SW 1271 (cell line): ENCODE results near the gene ZNF385A.

ENCODE experiments used
- DNase-seq, 2 experiments: peaks; one replicate each; lab custom pipeline; 2025; lab: John Stamatoyannopoulos, UW

Gene ZNF385A

GRCh38 chr12:54392485-54393206 lies 8.1 kb upstream of the ZNF385A start:
- DNase-seq, result no peak

DNA sequence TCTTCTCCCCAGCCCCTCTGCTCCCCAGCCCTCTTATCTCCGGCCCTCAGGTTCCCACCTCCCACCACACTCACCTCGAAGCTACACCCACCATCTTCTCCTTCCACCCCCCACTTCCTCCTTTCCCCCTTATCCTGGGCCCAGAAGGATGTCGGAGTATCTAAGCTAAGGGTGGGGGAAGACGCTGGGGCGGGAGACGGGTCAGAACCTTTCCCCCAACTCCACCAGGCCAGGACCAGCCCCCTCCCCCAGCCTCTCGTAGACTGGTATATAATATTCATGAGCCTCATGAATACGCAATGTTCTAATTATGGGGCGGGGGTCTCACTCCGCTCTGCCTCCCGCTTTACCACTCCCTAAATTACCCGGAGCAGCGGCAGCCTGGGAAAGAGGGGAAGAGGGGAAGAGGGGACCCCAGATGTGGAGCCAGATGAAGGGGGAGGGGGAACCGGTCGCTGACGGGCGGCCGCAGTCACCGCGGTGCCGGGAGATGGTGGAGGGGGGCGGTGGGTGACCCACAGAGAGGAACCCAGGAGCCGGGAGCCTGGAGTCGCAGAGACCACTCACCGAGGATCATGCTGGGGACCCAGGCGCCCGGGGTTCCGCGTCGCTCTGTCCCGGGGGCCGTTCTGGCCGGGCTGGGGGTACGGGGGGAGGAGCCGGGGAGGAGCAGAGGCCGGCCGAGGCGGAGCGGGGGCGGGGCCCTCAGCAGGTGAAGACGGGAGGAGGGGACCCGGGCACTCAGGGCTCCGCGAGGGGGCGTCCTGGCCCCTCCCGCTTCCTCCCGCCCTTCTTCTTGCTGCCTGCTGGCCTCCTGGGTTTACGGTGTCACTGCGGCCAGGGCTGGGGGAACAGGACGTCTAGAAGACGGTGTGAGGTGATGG lies 6.4 kb upstream of the ZNF385A start:
- DNase-seq, result no peak

DNA sequence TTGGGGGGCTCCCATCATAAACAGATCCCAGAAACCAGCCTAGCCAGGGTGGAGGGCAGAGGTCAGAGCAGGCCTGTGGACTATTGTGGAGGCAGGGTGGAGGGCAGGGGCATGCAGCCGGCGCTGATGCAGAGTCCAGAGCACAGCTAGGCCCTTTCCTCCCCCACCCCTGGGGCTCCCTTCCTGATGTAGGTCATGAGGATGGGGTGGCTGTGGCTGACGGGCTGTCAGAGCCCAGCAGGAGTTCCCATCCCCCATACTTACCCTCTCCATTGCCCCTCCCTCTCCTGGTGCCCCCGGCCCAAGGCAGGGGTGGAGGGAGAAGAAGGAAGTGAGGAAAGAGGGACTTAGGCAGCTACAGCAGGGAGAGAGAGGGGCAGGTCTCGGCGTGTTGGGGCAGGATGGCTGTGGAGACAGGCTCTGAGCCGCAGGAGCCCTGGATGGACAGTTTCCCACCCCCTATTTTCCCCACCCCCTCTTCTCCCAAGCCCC lies 5.7 kb upstream of the ZNF385A start:
- DNase-seq, result no peak

- DNase-seq, result no peak
These were observed 5.2 kb upstream of the ZNF385A start for GRCh38 chr12:54389607-54390175.

- DNase-seq, result no peak
These were observed 4.6 kb upstream of the ZNF385A start for GRCh38 chr12:54389134-54389508.

DNA sequence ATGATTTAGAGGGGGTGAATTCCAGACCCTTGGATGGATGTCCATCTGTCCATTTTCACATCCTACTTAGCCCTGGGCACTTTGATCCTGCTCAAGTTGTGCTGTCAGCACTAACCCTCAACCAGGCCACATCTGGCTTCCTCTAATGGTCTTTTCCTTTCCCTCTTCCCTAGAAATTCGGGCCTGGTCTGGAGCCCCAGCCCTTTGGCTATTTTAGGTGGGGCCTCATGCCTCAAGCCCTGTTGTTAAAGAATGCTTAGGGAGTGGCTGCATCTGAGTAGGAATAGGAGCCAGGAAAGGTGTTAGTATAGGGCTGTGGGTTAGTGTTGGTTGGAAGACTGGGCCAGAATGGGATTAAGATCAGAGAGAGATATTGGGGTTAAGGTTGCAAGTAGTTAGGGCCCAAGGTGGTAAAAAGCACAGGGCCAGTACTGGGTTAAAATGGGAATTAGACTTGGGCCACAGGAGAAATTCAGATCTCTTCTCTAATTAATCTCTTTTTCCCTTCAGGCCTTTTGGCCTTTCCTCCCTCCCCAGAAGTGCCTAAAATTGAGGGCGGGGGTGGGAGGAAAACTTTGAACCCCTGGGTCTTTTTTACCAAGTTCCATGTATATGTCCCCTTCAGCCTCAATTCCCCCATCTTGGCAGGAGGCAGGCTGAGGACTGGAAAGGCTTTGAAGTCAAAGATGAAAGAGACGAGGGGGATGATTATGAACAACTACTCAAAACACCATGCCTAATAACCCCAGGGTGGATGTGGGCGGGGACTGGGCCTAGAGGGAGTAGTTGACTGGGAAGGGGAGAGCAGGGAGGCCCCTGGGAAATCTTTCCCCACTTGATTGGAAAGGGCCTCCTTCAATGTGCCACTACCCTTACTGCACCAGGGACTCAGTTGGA lies 4.0 kb upstream of the ZNF385A start:
- DNase-seq, result no peak

GRCh38 chr12:54387114-54387467 lies 2.6 kb upstream of the ZNF385A start:
- no peak for DNase-seq

- no peak for DNase-seq
These were observed 2.0 kb upstream of the ZNF385A start for GRCh38 chr12:54386403-54387113.

GRCh38 chr12:54385251-54385914 lies 850 bp upstream of the ZNF385A start:
- DNase-seq, result no peak

GRCh38 chr12:54383041-54383609 lies 1.4 kb downstream of the ZNF385A start:
- DNase-seq, result no peak

DNA sequence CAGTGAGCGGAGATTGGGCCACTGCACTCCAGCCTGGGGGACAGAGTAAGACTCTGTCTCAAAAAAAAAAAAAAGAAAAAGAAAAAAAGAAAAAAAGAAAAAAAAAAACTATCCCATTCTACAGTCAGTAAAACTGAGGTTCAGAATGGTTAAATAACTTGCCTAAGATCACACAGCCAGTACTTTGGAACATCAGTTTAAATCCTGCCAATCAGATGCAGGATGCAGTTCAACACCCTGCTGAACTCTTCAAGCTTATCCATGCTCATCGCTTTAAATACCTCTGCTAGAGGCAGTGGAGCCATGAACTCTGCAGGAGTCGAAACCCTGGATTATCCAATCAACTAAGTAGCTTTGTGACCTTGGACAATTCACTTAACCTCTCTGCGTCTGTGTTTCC lies 3.4 kb downstream of the ZNF385A start:
- no peak for DNase-seq

DNA sequence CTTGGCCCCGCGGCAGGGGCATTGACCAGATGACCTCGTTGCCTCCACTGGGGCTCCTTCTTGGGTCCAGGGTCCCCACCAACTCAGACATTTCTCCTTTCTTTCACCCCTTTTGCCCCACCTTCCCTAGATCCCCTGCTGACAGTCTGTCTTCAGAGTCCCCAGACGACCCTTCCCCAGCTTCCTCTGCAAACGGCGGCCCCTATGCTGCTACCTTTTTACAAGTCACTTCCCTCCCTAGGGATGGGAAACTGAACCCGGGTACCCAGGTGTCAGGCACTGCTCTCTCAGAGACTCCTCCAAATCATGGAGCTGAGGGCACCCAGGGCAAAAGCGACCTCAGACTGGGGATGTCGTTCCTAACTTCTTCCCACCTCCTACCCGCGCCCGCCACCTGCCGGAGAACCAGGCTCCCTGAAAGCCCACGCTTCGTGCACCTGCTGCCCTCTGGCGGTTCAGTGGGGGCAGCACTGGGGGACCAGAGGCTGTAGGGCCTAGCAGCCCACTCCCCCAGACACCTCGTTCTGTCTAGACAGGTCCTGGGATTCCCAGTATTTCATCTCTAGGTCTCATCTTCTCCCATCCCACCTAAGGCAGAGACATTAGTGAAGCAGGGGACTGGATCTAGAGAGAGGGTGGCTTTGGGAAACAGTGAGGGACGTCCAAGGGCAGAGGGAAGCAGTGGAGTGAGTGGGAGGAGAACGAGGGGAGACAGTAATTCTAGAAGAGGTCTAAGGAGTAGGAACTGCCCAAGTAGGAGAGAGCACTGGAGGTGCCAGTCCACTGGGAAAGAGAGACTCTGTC lies 4.9 kb downstream of the ZNF385A start:
- DNase-seq, result peak in 1 of 2 experiments; percentile 39

DNA sequence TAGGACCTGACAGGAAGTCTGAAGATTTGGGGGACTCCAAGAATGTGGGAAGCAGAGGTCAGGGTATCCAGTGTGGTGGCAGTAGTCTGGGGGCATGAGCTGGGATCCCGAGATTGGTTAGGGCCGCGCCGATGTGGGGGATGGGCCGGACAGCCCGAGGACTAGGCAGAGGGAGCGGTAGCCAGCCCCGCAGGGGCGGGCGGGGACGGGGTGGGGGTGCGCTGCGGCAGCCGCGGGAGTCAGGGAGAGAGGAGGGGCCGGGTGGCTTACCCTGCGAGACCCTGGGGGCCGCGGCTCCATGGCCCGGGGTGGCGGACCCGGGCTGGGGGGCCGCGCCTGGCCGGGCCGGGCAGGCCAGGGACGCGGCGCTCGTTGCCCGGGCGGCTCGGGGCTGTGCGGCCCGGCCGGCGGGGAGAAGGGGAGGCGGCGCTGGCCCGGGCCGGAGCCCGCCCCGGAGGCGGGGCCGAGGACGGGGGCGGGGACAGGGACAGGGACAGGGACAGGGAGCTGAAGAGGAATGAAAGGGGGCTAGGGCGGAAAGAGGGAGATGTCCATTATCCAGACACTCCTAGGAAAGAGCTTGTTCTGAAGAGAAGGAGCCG lies 5.6 kb downstream of the ZNF385A start:
- DNase-seq, result no peak

DNA sequence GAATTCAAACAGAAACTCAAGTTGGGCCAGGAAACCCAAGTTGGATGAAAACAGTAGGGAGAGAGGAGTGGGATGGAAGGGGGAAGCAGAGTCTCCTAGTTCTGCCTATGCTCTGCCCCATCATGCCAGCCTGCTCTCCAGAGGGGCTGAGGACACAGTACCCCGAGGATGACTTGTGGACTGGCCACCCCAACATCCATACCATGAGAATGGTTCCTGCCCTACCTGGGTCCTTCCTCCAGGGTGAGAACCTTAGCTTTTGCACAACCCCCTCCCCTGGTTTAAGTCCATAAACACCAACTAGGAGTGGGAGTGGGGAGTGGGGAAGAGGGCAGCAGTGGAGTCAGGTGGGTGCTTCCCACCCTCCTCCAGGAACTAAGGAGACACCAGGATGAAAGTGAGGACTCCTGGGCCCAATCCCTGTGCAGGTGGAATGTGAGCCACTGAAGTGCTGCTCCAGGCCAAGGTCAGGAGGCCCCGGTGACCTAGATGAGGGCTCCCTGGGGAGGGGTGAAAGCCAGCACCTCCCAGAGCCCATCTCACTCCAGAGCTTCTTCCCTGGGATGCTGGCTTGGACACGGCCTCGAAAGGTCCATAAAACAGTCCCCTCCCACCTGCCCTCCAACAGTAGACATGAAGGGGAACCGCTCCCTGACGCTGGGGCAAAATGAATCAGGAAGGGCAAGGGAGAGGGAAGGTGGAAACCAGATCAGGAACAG lies 6.6 kb downstream of the ZNF385A start:
- no peak for DNase-seq

DNA sequence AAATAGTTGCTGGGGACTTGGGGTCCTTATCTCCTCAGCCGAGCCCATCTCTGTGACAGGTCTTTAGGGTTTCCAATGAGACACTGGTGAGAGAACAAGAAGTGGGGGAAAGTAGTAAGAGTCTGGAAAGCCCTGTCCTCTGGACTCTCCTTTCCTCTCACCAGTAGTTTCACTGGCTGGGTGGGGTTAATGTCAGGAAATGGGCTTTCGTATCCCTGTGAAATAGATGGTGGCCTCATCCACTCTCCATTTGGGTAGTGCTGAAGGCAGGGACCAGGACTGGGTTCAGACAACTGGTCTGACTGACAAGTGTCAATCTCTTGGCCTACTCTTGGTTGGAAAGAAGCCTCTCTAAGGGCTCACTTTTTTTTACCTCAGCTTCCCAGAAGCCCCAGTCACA lies 7.5 kb downstream of the ZNF385A start:
- no peak for DNase-seq

DNA sequence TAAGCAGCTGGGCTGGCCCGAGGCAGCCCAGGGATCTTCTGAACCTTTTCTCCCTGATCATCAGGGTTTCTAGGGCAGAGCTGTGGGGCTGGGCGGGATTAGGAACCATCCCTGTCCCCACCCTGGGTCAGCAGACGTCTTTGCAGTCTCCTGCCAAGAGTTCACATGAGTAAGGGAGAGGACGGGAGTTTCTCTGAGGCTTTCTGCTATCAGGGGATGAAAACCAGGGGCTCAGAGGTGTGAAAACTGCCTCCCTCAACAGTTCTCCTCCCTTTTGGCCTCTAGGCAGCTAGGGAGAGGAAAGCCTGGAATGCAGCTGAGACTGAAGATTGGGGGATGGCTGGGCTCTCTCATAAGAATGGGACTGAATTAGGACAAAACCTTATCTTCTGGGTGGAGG lies 7.9 kb downstream of the ZNF385A start:
- no peak for DNase-seq

DNA sequence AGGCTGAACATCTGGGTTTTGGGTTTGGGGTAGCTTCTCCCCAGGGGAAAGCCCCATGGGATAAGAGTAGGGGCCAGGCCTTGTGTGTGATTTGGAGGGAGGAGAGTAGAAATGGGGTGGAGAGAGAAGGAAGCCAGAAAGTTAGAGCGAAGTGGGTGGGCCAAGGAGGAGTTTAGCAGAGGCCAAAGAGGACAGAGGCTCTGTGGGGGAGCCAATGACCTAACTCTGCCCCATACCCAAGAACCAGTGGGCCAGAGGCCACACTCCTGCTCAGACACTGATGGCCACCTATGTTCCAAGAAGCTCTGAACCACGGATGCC lies 9.3 kb downstream of the ZNF385A start:
- no peak for DNase-seq

DNA sequence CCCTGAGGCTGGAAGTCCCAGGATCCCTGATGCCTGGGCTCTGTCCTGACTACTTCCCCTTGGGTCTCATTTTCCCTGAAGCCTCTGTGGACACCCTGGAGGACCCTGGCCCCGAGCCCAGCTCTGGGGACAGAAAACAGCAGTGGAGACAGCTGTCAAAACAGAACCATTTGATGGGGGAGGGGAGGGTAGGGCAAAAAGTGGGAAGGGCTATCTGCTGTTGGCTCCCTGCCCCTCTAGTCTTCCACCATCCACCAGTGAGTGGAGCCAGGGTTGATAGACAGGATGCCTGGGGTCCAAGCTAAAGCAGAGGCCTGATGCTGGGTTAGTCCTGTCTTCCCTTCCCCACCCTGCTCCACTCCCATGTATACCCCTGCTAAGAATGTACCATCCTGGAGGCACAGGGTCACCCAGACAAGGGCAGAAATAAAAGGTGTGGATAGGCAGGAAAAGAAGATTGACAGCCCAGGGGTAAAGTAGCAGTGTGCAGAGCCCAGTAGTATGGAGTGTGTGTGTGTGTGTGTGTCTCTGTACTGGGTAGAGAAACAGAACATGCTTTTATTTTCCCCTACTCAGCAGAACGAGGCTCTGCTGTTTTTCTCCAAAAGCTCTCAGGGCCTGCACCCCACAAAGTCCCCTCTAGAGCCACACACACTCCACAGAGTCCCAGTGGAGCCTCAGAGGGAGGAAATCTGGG lies 9.8 kb downstream of the ZNF385A start:
- no peak for DNase-seq
